ENCODE measurements around the gene DAD1.

GRCh38 chr14:22545842-22546721 is 42.9 kb downstream of the DAD1 start:
- TF ChIP-seq CTCF (IDR thresholded peaks at IDR 0.05; ENCODE audit: low read depth, low read length) (no peak), EZH2phosphoT487 (IDR thresholded peaks at IDR 0.05; ENCODE audit: low read depth) (no peak)
